Thoracic aorta (tissue), 2 donors: ENCODE results near the gene EEFSEC. TPM values are rescaled to one million over a fixed set of nuclear protein-coding genes. Genes with fewer than 3 reads are reported as not detected.

ENCODE experiments used
- ATAC-seq: fragments of 150-250 bp; one replicate; pipeline ENCODE4 v1.8.0; 2017; ENCODE audit warnings: low read depth; ENCODE audit not compliant: insufficient number of reproducible peaks, low FRiP score
- DNase-seq: peaks from one replicate; pipeline ENCODE4 v3.0.0-alpha.2; 2020; ENCODE audit warnings: low spot score
- H3K27ac ChIP-seq, 2 donors: fragments of 200-600 bp; sonication (generic); 1 replicate in 1 of 2; 2 replicates in 1 of 2; pipeline ENCODE4 v1.5.1; 2016; ENCODE audit warnings: mild to moderate bottlenecking in 2 of 2, moderate library complexity in 2 of 2
- H3K27me3 ChIP-seq: fragments of 200-600 bp; sonication (generic); replicated peaks from 2 replicates; pipeline ENCODE4 v1.6.0; 2016; ENCODE audit warnings: mild to moderate bottlenecking; ENCODE audit not compliant: insufficient read depth
- H3K36me3 ChIP-seq: fragments of 200-600 bp; sonication (generic); one replicate; pipeline ENCODE4 v1.5.1; 2016
- H3K4me1 ChIP-seq, 2 donors: fragments of 200-600 bp; sonication (generic); 1 replicate in 1 of 2; 2 replicates in 1 of 2; pipeline versions ENCODE4 v1.5.1 to v1.6.0; 2016; ENCODE audit warnings: low read depth in 2 of 2, mild to moderate bottlenecking in 1 of 2; ENCODE audit not compliant: control insufficient read depth in 1 of 2
- H3K4me3 ChIP-seq: fragments of 200-600 bp; sonication (generic); 2 replicates; pipeline ENCODE4 v1.5.1; 2016; ENCODE audit warnings: mild to moderate bottlenecking
- H3K9me3 ChIP-seq: fragments of 200-600 bp; sonication (generic); 2 replicates; pipeline ENCODE4 v1.5.1; 2016
- CTCF ChIP-seq: fragments of 200-600 bp; sonication (generic); IDR thresholded peaks from one replicate; pipeline ENCODE4 v1.5.1; 2019; ENCODE audit warnings: antibody characterized with exemption
- total RNA-seq, 2 donors: library from RNA; depleted of rRNA; stranded (reverse); fragments of >200 nt; gene quantifications; one replicate each; pipeline versions ENCODE4 v1.1.0 to v1.2.3, GENCODE V29; 2016

EEFSEC gene
- total RNA-seq, 2 donors from 2014 or later: 16.1 to 17.5 TPM

DNA sequence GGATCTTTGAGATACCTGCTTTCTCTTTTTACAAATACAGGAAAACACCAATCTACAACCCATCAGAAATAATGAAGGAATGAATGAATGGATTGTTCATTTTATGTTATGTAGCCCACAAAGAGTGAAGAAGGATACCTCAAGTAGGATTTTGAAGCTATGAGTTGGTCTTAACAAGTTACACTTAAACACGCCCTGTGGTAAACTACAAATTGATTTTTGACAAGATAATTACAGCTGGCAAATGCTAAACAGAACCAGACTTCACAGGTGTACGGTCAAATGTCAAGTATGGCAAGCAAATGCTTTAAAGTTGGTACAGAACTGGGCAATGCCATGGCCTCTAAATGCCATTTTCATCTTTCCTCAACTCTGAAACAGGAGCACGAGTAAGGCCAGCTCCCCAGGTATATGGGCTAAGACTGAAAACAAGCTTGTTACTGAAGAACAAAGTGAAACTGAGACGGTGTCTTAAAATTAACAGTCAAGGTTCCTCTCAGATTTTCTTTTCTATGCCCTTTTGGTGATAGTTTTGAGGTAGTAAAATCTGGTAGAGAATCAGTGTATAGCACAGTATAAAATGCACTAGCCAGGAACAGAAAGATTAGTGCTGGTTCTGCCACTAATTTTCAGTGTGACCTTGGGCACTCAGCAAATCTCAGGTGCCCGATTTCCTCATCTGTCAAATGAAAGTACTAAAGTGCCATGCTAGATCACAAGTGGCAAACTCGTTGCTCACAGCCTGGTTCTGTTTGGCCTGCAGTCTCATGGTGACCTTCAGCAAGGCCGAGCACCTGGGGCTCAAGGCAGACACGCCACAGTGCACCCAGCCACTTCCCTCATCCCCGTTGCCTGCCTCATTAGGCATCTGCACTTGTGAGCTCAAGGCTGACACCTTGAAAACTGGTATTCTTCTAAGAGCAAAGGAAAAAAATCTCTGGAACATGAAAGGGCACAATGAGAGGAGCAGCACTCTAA, 39.2 kb upstream of the EEFSEC start:
- H3K27ac ChIP-seq: no peak overlapping the region
- DNase-seq (no peak), ATAC-seq (no peak)
- no peak overlapping the region for H3K4me3 ChIP-seq
- no peaks in the 10 kb centered on the region for H3K9me3 ChIP-seq
- peaks cover 0 to 6% of the 10 kb centered on the region in 2 donors for H3K4me1 ChIP-seq
- TF ChIP-seq CTCF: no peak
- no peaks in the 10 kb centered on the region for H3K27me3 ChIP-seq
- no peaks in the 10 kb centered on the region for H3K36me3 ChIP-seq

- H3K36me3 ChIP-seq: no peaks in the 10 kb centered on the region
- DNase-seq (no peak), ATAC-seq (no peak)
- H3K27ac ChIP-seq: no peak overlapping the region
- H3K27me3 ChIP-seq: no peaks in the 10 kb centered on the region
- H3K4me1 ChIP-seq: peaks cover 10 to 11% of the 10 kb centered on the region in 2 donors
- no peak for TF ChIP-seq CTCF
- H3K9me3 ChIP-seq: no peaks in the 10 kb centered on the region
- no peak overlapping the region for H3K4me3 ChIP-seq
These were observed 31.3 kb upstream of the EEFSEC start for GRCh38 chr3:128122013-128122412.

DNA sequence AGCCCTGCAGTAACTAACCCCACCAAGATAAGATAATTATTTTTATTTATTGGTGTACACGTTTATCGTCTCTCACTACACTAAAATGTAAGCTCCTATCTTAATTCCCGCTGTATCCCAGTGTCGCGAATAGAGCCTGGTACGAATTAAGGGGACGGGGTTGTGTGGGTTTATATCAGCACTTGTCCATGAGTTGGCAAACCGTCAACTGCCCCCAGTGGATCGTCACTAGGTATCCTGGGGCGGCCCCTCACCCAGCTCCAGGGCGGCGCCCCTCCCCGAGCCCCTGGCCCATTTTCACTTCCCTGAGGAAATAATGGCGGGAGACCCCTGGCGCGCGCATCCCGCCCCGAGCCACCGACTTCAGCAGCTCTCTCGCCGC, 30.1 kb upstream of the EEFSEC start:
- ATAC-seq: no peak
- DNase-seq: no peak
- Histone ChIP-seq H3K9me3 (no peaks in the 10 kb centered on the region), H3K4me3 (peak overlapping the region; percentile 74), H3K4me1 (peaks cover 10 to 11% of the 10 kb centered on the region in 2 donors), H3K36me3 (no peaks in the 10 kb centered on the region), H3K27me3 (no peaks in the 10 kb centered on the region), H3K27ac (peak overlapping the region in 1 of 2 donors; percentile 50)
- no peak for TF ChIP-seq CTCF

- peak; percentile 96 for ATAC-seq
- H3K27me3 ChIP-seq: no peaks in the 10 kb centered on the region
- H3K27ac ChIP-seq: peak within 1 kb of the TSS; percentile 50
- no peaks in the 10 kb centered on the region for H3K9me3 ChIP-seq
- H3K4me3 ChIP-seq: peak within 1 kb of the TSS; percentile 74
- DNase-seq: peak; percentile 93
- no peak for TF ChIP-seq CTCF
- H3K36me3 ChIP-seq: no peaks in the 10 kb centered on the region
- peaks cover 10 to 11% of the 10 kb centered on the region in 2 donors for H3K4me1 ChIP-seq
These were observed 29.5 kb upstream of the EEFSEC start, which contains the start of gene RUVBL1 for GRCh38 chr3:128123538-128124368. Gene RUVBL1 (minus strand): TSS chr3:128123812. CDS start chr3:128123724, 88 bp downstream.

DNA sequence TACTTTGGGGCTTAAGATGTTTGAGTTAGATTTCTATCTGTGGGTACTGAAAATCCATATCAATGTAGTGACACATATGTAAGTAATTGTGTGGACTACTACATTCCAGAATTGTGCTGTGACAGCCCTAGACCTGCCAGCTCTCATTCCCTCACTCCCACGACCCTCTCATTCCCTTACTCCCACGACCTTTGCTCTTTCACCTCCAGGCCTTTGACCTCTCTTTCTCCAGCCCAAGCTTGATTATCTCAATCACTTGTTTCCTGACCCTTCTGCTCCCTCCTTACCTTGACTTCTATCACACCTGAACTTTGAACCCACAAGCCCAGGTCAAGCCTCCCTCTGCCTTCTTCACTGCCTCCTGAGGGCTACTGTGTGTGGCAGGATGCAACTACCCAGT, 26.0 kb upstream of the EEFSEC start:
- no peaks in the 10 kb centered on the region for H3K36me3 ChIP-seq
- H3K4me1 ChIP-seq: peaks cover 10 to 11% of the 10 kb centered on the region in 2 donors
- ATAC-seq (no peak), DNase-seq (no peak)
- H3K4me3 ChIP-seq: no peak overlapping the region
- no peaks in the 10 kb centered on the region for H3K27me3 ChIP-seq
- H3K9me3 ChIP-seq: no peaks in the 10 kb centered on the region
- no peak for TF ChIP-seq CTCF
- H3K27ac ChIP-seq: no peak overlapping the region
